ENCODE measurements around the gene DGCR8.

The DGCR8 gene

GRCh38 chr22:20079745-20080444, at the start of gene DGCR8:
TSS of gene DGCR8 (plus strand) at chr22:20080241. CDS start at chr22:20085964, 5,723 bp downstream.
- DNase-seq: peak; percentile 61 to 65

- DNase-seq: peak; percentile 25 to 36
Observed at GRCh38 chr22:20031732-20032406, 48.2 kb upstream of the DGCR8 start.

- DNase-seq: no peak
Observed at GRCh38 chr22:20032407-20032991, 47.5 kb upstream of the DGCR8 start.

- DNase-seq: no peak
Observed at GRCh38 chr22:20033045-20033706, 46.9 kb upstream of the DGCR8 start.

- DNase-seq: no peak
Observed at GRCh38 chr22:20034143-20034542, 45.9 kb upstream of the DGCR8 start.

GRCh38 chr22:20035375-20036083, 44.5 kb upstream of the DGCR8 start:
- DNase-seq: no peak

GRCh38 chr22:20036084-20036482, 44.0 kb upstream of the DGCR8 start:
- DNase-seq: no peak

- no peak for DNase-seq
Observed at GRCh38 chr22:20036535-20037392, 43.3 kb upstream of the DGCR8 start.

GRCh38 chr22:20037419-20037818, 42.6 kb upstream of the DGCR8 start:
- no peak for DNase-seq

- no peak for DNase-seq
Observed at GRCh38 chr22:20038574-20038973, 41.5 kb upstream of the DGCR8 start.

- no peak for DNase-seq
Observed at GRCh38 chr22:20039683-20040325, 40.2 kb upstream of the DGCR8 start.

GRCh38 chr22:20040327-20041200, 39.5 kb upstream of the DGCR8 start:
- DNase-seq: no peak

- DNase-seq: no peak
Observed at GRCh38 chr22:20043057-20043996, 36.7 kb upstream of the DGCR8 start.

GRCh38 chr22:20043997-20044342, 36.1 kb upstream of the DGCR8 start:
- no peak for DNase-seq

- no peak for DNase-seq
Observed at GRCh38 chr22:20044495-20045151, 35.4 kb upstream of the DGCR8 start.

- no peak for DNase-seq
Observed at GRCh38 chr22:20046730-20047129, 33.3 kb upstream of the DGCR8 start.

GRCh38 chr22:20051927-20052308, 28.1 kb upstream of the DGCR8 start:
- DNase-seq: no peak

GRCh38 chr22:20052309-20053259, 27.5 kb upstream of the DGCR8 start:
- no peak for DNase-seq

All from activated CD4-positive, alpha-beta T cell treated with anti-CD3 and anti-CD28 coated beads for 4 hours (primary cell).